ENCODE results near the gene QRSL1.

QRSL1 gene

GRCh38 chr6:106614592-106615257 is 14.7 kb upstream of the QRSL1 start:
- no peak overlapping the region for H3K4me3 ChIP-seq (ENCODE audit: low read length)
- TF ChIP-seq, protein P1, sequence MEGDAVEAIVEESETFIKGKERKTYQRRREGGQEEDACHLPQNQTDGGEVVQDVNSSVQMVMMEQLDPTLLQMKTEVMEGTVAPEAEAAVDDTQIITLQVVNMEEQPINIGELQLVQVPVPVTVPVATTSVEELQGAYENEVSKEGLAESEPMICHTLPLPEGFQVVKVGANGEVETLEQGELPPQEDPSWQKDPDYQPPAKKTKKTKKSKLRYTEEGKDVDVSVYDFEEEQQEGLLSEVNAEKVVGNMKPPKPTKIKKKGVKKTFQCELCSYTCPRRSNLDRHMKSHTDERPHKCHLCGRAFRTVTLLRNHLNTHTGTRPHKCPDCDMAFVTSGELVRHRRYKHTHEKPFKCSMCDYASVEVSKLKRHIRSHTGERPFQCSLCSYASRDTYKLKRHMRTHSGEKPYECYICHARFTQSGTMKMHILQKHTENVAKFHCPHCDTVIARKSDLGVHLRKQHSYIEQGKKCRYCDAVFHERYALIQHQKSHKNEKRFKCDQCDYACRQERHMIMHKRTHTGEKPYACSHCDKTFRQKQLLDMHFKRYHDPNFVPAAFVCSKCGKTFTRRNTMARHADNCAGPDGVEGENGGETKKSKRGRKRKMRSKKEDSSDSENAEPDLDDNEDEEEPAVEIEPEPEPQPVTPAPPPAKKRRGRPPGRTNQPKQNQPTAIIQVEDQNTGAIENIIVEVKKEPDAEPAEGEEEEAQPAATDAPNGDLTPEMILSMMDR (IDR thresholded peaks at IDR 0.05; ENCODE audit: insufficient read depth, low read depth, low read length, missing control alignments): no peak
- no peak for DNase-seq (ENCODE audit: low read depth)

- TF ChIP-seq, protein P1 (IDR thresholded peaks at IDR 0.05; ENCODE audit: insufficient read depth, low read depth, low read length, missing control alignments): no peak
- no peak for DNase-seq (ENCODE audit: low read depth)
- H3K4me3 ChIP-seq (ENCODE audit: low read length): no peak overlapping the region
Observed at GRCh38 chr6:106617302-106617701, 12.1 kb upstream of the QRSL1 start.

- no peak for DNase-seq (ENCODE audit: low read depth)
- no peak overlapping the region for H3K4me3 ChIP-seq (ENCODE audit: low read length)
Observed at GRCh38 chr6:106617857-106618256, 11.5 kb upstream of the QRSL1 start.

GRCh38 chr6:106618324-106618723 is 11.1 kb upstream of the QRSL1 start:
- no peak overlapping the region for H3K4me3 ChIP-seq (ENCODE audit: low read length)
- TF ChIP-seq, protein P1 (IDR thresholded peaks at IDR 0.05; ENCODE audit: insufficient read depth, low read depth, low read length, missing control alignments): no peak
- no peak for DNase-seq (ENCODE audit: low read depth)

More at GRCh38 chr6:106617857-106618256, 11.5 kb upstream of the QRSL1 start:
- TF ChIP-seq, protein P1 (IDR thresholded peaks at IDR 0.05; ENCODE audit: insufficient read depth, low read depth, low read length, missing control alignments): no peak

DNA sequence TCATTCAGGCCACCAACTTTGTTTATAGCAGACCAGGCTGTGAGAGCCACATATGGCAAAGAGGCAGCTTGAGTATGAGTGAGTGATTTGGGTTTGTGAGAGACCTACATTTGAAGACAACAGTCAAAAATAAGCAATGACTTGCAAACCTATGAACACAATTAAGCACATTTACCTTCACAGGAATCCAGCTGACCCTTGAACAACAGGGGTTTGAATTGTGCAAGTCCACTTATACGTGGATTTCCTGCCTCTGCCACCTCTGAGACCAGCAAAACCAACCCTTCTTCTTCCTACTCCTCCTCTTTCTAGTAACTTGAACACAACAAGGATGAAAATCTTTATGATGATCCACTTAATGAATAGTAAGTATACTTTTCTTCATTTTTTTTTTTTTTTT is 10.2 kb upstream of the QRSL1 start:
- TF ChIP-seq, protein P1 (IDR thresholded peaks at IDR 0.05; ENCODE audit: insufficient read depth, low read depth, low read length, missing control alignments): no peak
- DNase-seq (ENCODE audit: low read depth): no peak
- no peak overlapping the region for H3K4me3 ChIP-seq (ENCODE audit: low read length)

GRCh38 chr6:106620931-106621672 is 8.3 kb upstream of the QRSL1 start:
- TF ChIP-seq, protein P1 (IDR thresholded peaks at IDR 0.05; ENCODE audit: insufficient read depth, low read depth, low read length, missing control alignments): no peak
- DNase-seq (ENCODE audit: low read depth): no peak

More at GRCh38 chr6:106620931-106621672, 8.3 kb upstream of the QRSL1 start:
- H3K4me3 ChIP-seq (ENCODE audit: low read length): no peak overlapping the region

All from epithelial cell of esophagus (primary cell).